ENCODE results near the gene SYNCRIP. TPM values are rescaled to one million over a fixed set of nuclear protein-coding genes. Genes with fewer than 3 reads are reported as not detected.
"Not testable (repeated sequence)": the region's sequence is repeated elsewhere in the genome, so short reads cannot be mapped to it uniquely, and the experiment has no call there.

SYNCRIP gene
- total RNA-seq, 5 donors from 2014 or later (not counting 1 experiment from before 2014, with no cell fraction given) = 73.5 to 85.1 (median 80.5) TPM

GRCh38 chr6:85681899-85682298 lies 39.2 kb upstream of the SYNCRIP start:
- not testable (repeated sequence) for H3K27ac Mint-ChIP-seq; H3K4me3 Mint-ChIP-seq; H3K36me3 ChIP-seq (ENCODE audit: control insufficient read depth in 2 of 2, extremely low read depth in 1 of 2, insufficient read depth in 1 of 2, low read length in 1 of 2); H3K4me3 ChIP-seq (ENCODE audit: control insufficient read depth in 1 of 2, extremely low read depth in 1 of 2, low read length in 1 of 2); H3K27me3 Mint-ChIP-seq; H3K4me1 ChIP-seq (ENCODE audit: control insufficient read depth in 1 of 2, extremely low read depth in 1 of 2, insufficient read depth in 2 of 2, low read length in 2 of 2); H3K27ac ChIP-seq (ENCODE audit: low read length); DNase-seq; H3K27me3 ChIP-seq (replicated peaks in 1 of 2; ENCODE audit: control insufficient read depth in 2 of 2, extremely low read depth in 1 of 2, insufficient read depth in 2 of 2, low read length in 1 of 2); H3K9me3 Mint-ChIP-seq; H3K36me3 Mint-ChIP-seq; ATAC-seq (replicated peaks in 1 of 4); H3K9me3 ChIP-seq
- peaks cover 11 to 19% (median 16%) of the 10 kb centered on the region in 3 donors for H3K4me1 Mint-ChIP-seq
- CTCF ChIA-PET = interaction anchor here in 1 of 2 donors (0.6 kb wide), 1 partner anchor 1526 kb away, joined by 5 read pairs; no protein-coding TSS in a partner anchor
- WGBS (ENCODE audit: insufficient coverage) = no CpG with 5 or more reads among the region's 4 CpGs
- POLR2A ChIA-PET = interaction anchor here in 1 of 2 donors (0.6 kb wide), 1 partner anchor 10 kb away, joined by 3 read pairs; no protein-coding TSS in a partner anchor

GRCh38 chr6:85680388-85680787 lies 37.7 kb upstream of the SYNCRIP start:
- Histone ChIP-seq H3K4me3 (ENCODE audit: control insufficient read depth in 1 of 2, extremely low read depth in 1 of 2, low read length in 1 of 2) (no peak overlapping the region), H3K36me3 (ENCODE audit: control insufficient read depth in 2 of 2, extremely low read depth in 1 of 2, insufficient read depth in 1 of 2, low read length in 1 of 2) (peaks cover 0 to 12% of the 10 kb centered on the region in 2 donors), H3K27me3 (replicated peaks in 1 of 2; ENCODE audit: control insufficient read depth in 2 of 2, extremely low read depth in 1 of 2, insufficient read depth in 2 of 2, low read length in 1 of 2) (peaks cover 0 to 2% of the 10 kb centered on the region in 2 experiments), H3K27ac (ENCODE audit: low read length) (no peak overlapping the region), H3K9me3 (no peaks in the 10 kb centered on the region), H3K4me1 (ENCODE audit: control insufficient read depth in 1 of 2, extremely low read depth in 1 of 2, insufficient read depth in 2 of 2, low read length in 2 of 2) (peaks cover 12 to 23% of the 10 kb centered on the region in 2 experiments)
- WGBS (ENCODE audit: insufficient coverage) = 100% methylated on average over 1 of the region's 7 CpGs
- no peaks in the 10 kb centered on the region for H3K9me3 Mint-ChIP-seq
- POLR2A ChIA-PET = no interaction called here
- CTCF ChIA-PET = no interaction called here
- H3K27me3 Mint-ChIP-seq = no peaks in the 10 kb centered on the region
- peaks cover 25% of the 10 kb centered on the region for H3K36me3 Mint-ChIP-seq
- ATAC-seq (replicated peaks in 1 of 4) (no peak), DNase-seq (no peak)
- peak overlapping the region in 1 of 2 donors; percentile 23 for H3K27ac Mint-ChIP-seq
- no peak overlapping the region for H3K4me3 Mint-ChIP-seq
- H3K4me1 Mint-ChIP-seq = peaks cover 26 to 34% (median 31%) of the 10 kb centered on the region in 3 donors

DNA sequence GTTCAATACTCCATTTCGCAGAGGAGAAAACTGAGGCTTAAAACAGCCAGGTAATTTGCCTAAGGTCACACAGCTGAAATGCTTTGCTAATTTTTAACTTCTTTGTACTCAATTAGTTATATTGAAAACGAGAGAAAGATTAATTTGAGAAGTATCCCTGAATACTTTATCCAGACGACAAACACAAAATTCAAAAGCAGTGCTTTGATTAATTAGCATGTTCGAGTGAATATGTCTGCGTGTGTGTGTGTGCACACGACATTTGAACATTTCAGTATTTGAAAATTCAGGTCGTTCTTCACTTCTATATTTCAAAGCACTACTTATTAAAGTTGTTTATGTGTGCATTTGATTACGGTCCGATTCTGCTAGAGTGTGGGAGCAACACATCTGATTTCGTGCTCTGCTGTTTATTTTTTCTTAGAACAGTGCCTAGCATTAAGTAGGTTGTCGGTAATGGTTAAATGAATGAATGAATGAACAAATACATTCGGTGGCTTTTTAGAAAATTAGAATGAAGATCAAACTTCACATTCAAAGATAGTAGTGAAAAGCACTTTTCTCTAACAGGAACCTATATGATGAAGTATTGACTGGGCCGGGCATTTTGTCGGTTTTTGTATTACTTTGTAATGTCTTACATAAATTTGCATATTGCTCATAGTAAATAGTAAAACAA lies 36.9 kb upstream of the SYNCRIP start:
- H3K4me3 Mint-ChIP-seq = peak overlapping the region; percentile 99 to 100 (median 100)
- H3K27me3 ChIP-seq (replicated peaks in 1 of 2; ENCODE audit: control insufficient read depth in 2 of 2, extremely low read depth in 1 of 2, insufficient read depth in 2 of 2, low read length in 1 of 2) = no peaks in the 10 kb centered on the region
- peak overlapping the region; percentile 75 for H3K27ac ChIP-seq (ENCODE audit: low read length)
- H3K27ac Mint-ChIP-seq = peak overlapping the region; percentile 37 to 85
- no peaks in the 10 kb centered on the region for H3K9me3 Mint-ChIP-seq
- H3K4me1 ChIP-seq (ENCODE audit: control insufficient read depth in 1 of 2, extremely low read depth in 1 of 2, insufficient read depth in 2 of 2, low read length in 2 of 2) = peaks cover 14 to 31% of the 10 kb centered on the region in 2 experiments
- peaks cover 0 to 17% of the 10 kb centered on the region in 2 donors for H3K36me3 ChIP-seq (ENCODE audit: control insufficient read depth in 2 of 2, extremely low read depth in 1 of 2, insufficient read depth in 1 of 2, low read length in 1 of 2)
- ChIA-PET POLR2A (interaction anchor here (0.8 to 5.8 kb wide), 15 partner anchors 9 to 1729 kb away, joined by 3 to 441 read pairs (median 17); partner anchors contain the start of genes SNX14 (in 2 of the 2), SYNCRIP (in 2 of the 2) and CFAP206 (in 1 of the 2)), CTCF (interaction anchor here in 1 of 2 donors (1.8 to 4.2 kb wide), 3 partner anchors 36 to 41 kb away, joined by 10 to 65 read pairs (median 10); partner anchors contain the start of gene SYNCRIP)
- peaks cover 34 to 42% (median 39%) of the 10 kb centered on the region in 3 donors for H3K4me1 Mint-ChIP-seq
- no peaks in the 10 kb centered on the region for H3K9me3 ChIP-seq
- no peaks in the 10 kb centered on the region for H3K27me3 Mint-ChIP-seq
- peaks cover 32% of the 10 kb centered on the region for H3K36me3 Mint-ChIP-seq
- DNase-seq (no peak), ATAC-seq (replicated peaks in 1 of 4) (no peak)
- H3K4me3 ChIP-seq (ENCODE audit: control insufficient read depth in 1 of 2, extremely low read depth in 1 of 2, low read length in 1 of 2) = peak overlapping the region; percentile 81 to 89
- no CpG with 5 or more reads among the region's 14 CpGs for WGBS (ENCODE audit: insufficient coverage)

DNA sequence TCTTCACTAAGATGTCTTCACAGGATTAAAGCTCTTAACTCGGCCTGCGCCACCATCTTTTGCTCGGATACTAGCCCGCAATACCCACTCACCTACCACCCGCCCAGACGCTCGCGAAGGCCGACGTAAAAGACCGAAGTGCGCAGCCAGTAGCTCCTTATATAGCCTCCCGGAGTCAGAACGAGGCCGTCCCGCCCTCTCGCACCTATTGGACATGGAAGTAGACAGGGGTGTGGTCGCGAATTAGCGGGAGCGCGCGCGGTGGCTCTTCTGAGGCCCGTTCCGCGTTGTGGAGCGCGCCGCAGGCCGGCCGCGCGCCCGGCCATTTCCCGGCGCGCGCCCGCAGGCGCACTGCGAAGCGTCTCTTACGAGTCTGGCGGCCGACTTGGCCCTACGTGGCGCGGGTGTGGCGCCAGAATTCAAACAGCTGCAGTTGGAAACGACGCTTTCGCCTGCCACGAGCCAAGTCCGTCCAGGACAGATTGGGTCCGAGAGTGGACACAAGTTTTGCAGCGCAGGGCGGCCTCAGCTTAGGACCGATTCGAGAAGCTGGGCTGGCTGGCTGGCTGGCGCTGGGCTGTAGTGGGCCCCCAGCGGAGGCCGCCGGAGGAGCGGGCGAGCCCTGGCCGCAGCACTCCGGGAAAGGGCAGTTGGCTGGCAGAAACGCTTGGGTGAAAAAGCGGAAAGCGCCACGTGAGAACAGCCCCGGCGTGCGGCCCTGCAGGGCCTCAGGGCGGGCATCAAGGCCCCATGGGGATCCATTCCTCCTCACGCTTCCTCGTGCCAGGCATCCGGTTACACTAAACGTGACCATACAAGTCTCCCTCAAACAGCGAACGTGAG lies 36.1 kb upstream of the SYNCRIP start:
- Mint-ChIP-seq H3K36me3 (peaks cover 40% of the 10 kb centered on the region), H3K9me3 (no peaks in the 10 kb centered on the region), H3K4me3 (peak overlapping the region; percentile 99 to 100 (median 100)), H3K4me1 (peaks cover 42 to 50% (median 47%) of the 10 kb centered on the region in 3 donors), H3K27me3 (no peaks in the 10 kb centered on the region), H3K27ac (peak overlapping the region; percentile 98)
- peaks cover 14 to 32% of the 10 kb centered on the region in 2 experiments for H3K4me1 ChIP-seq (ENCODE audit: control insufficient read depth in 1 of 2, extremely low read depth in 1 of 2, insufficient read depth in 2 of 2, low read length in 2 of 2)
- ATAC-seq (replicated peaks in 1 of 4) = peak; percentile 88 to 95 (median 94)
- H3K9me3 ChIP-seq = no peaks in the 10 kb centered on the region
- peak overlapping the region; percentile 89 for H3K27ac ChIP-seq (ENCODE audit: low read length)
- no peaks in the 10 kb centered on the region for H3K27me3 ChIP-seq (replicated peaks in 1 of 2; ENCODE audit: control insufficient read depth in 2 of 2, extremely low read depth in 1 of 2, insufficient read depth in 2 of 2, low read length in 1 of 2)
- peak; percentile 95 to 99 (median 98) for DNase-seq
- peak overlapping the region; percentile 81 to 89 for H3K4me3 ChIP-seq (ENCODE audit: control insufficient read depth in 1 of 2, extremely low read depth in 1 of 2, low read length in 1 of 2)
- ChIA-PET POLR2A (interaction anchor here (0.6 to 5.8 kb wide), 37 partner anchors 9 to 1819 kb away, joined by 3 to 441 read pairs (median 4); partner anchors contain the start of genes SNX14 (in 2 of the 2), SYNCRIP (in 2 of the 2), CEP162 (in 1 of the 2) and CFAP206 (in 1 of the 2)), CTCF (interaction anchor here (0.6 to 4.2 kb wide), 11 partner anchors 9 to 1451 kb away, joined by 3 to 65 read pairs (median 9); partner anchors contain the start of genes CEP162 (in 1 of the 2), SNX14 (in 1 of the 2) and SYNCRIP (in 1 of the 2))
- WGBS (ENCODE audit: insufficient coverage) = under 1% methylated on average over 73 of the region's 82 CpGs
- H3K36me3 ChIP-seq (ENCODE audit: control insufficient read depth in 2 of 2, extremely low read depth in 1 of 2, insufficient read depth in 1 of 2, low read length in 1 of 2) = peaks cover 0 to 17% of the 10 kb centered on the region in 2 donors

DNA sequence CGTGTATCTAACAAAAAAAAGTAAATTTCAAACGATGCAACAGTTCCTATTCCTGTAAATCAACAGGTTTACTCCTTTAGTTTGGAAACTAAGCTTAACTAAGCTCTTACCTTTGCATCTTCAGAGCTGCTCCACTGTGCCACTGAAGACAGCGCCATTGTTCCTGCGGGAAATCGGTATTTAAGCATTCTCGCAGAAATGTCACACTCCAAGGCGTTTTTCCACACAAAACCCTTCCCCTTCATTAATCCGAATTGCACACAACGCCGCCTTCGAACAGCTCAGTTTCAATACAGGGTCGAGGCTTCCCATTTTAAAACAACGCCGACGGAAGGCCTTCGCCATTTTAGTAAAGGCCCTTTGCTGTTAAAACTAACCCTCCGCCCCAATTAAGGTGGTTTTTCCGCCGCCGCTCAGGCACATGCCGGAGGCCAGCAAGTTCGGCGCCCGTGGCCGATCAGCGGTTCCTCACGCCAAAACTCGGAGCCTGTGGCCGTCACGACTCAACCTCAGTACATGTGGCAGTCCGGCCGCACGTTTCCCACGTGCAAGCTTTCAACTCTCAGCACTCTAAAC lies 35.4 kb upstream of the SYNCRIP start:
- Histone ChIP-seq H3K4me1 (ENCODE audit: control insufficient read depth in 1 of 2, extremely low read depth in 1 of 2, insufficient read depth in 2 of 2, low read length in 2 of 2) (peaks cover 14 to 32% of the 10 kb centered on the region in 2 experiments), H3K27me3 (replicated peaks in 1 of 2; ENCODE audit: control insufficient read depth in 2 of 2, extremely low read depth in 1 of 2, insufficient read depth in 2 of 2, low read length in 1 of 2) (no peaks in the 10 kb centered on the region), H3K27ac (ENCODE audit: low read length) (peak overlapping the region; percentile 89), H3K9me3 (no peaks in the 10 kb centered on the region), H3K4me3 (ENCODE audit: control insufficient read depth in 1 of 2, extremely low read depth in 1 of 2, low read length in 1 of 2) (peak overlapping the region; percentile 77 to 89), H3K36me3 (ENCODE audit: control insufficient read depth in 2 of 2, extremely low read depth in 1 of 2, insufficient read depth in 1 of 2, low read length in 1 of 2) (peaks cover 0 to 17% of the 10 kb centered on the region in 2 donors)
- peak overlapping the region; percentile 99 to 100 (median 100) for H3K4me3 Mint-ChIP-seq
- CTCF ChIA-PET = interaction anchor here (0.6 to 4.2 kb wide), 12 partner anchors 8 to 1450 kb away, joined by 3 to 65 read pairs (median 8); partner anchors contain the start of genes SNX14 (in 2 of the 2), CEP162 (in 1 of the 2) and SYNCRIP (in 1 of the 2)
- H3K27me3 Mint-ChIP-seq = no peaks in the 10 kb centered on the region
- peaks cover 47% of the 10 kb centered on the region for H3K36me3 Mint-ChIP-seq
- no peaks in the 10 kb centered on the region for H3K9me3 Mint-ChIP-seq
- DNase-seq = no peak
- POLR2A ChIA-PET = interaction anchor here (0.6 to 5.8 kb wide), 32 partner anchors 8 to 1819 kb away, joined by 3 to 441 read pairs (median 4); partner anchors contain the start of genes SNX14 (in 2 of the 2), SYNCRIP (in 2 of the 2), CEP162 (in 1 of the 2) and CFAP206 (in 1 of the 2)
- under 1% methylated on average over 33 of the region's 34 CpGs for WGBS (ENCODE audit: insufficient coverage)
- H3K27ac Mint-ChIP-seq = peak overlapping the region; percentile 98
- ATAC-seq (replicated peaks in 1 of 4) = peak in 3 of 4 experiments; percentile 11 to 31 (median 19)
- H3K4me1 Mint-ChIP-seq = peaks cover 49 to 57% (median 54%) of the 10 kb centered on the region in 3 donors
